Astrocyte (in vitro differentiated cells and primary cell): ENCODE measurements around the gene CLDN18.

Experiments used
- CTCF ChIP-seq: IDR thresholded peaks from 2 replicates; pipeline ENCODE4 v1.5.1; 2011; ENCODE audit warnings: low read depth, mild to moderate bottlenecking, inconsistent platforms, low read length, moderate library complexity; ENCODE audit not compliant: insufficient read depth
- EZH2 ChIP-seq: IDR thresholded peaks from 2 replicates; pipeline ENCODE4 v1.6.1; 2012; ENCODE audit warnings: mild to moderate bottlenecking, low read length, inconsistent platforms; ENCODE audit not compliant: insufficient read depth

GRCh38 chr3:138081371-138082084, 71.6 kb downstream of the CLDN18 start:
- TF ChIP-seq CTCF (no peak), EZH2 (no peak)
